ENCODE data around the gene MPHOSPH6.
"Not testable (repeated sequence)": the region's sequence is repeated elsewhere in the genome, so short reads cannot be mapped to it uniquely, and the experiment has no call there.

The MPHOSPH6 gene

DNA sequence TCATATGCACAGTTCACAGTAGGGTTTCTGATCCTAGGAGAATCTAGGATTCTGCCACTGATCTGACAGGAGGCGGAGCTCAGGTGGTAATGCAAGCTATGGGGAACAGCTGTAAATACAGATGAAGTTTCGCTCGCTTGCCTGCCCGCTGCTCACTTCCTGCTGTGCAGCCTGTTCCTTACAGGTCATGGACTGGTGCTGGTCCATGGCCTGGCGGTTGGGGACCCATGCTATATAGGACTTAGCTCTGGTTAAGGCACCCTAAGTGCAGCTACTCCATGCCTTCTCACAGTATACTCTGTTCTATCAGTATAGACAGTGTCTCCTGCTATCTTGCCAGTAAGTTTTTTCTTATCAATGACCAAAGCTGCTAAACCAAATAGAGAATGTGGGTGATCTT is 2.4 kb downstream of the MPHOSPH6 start:
- DNase-seq: no peak

DNA sequence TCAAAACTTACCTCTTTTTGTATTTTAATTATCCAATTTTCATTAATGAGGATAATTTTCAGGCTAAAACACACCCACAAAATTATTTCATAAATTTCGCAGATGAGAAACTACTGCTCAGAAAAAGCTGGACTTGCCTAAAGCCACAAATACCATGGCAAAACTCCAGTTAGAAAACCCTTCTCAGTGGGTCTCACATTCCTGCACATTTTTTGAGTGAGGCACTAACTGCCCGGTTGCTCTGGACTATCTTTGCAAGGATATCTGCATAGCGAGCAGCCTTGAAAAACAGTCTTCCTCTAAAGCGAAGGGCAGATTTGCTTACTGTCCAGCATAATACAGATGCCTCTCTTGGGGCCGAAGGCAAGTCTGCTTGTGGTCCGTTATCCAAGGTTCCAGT is 9.8 kb downstream of the MPHOSPH6 start:
- no peak for DNase-seq

DNA sequence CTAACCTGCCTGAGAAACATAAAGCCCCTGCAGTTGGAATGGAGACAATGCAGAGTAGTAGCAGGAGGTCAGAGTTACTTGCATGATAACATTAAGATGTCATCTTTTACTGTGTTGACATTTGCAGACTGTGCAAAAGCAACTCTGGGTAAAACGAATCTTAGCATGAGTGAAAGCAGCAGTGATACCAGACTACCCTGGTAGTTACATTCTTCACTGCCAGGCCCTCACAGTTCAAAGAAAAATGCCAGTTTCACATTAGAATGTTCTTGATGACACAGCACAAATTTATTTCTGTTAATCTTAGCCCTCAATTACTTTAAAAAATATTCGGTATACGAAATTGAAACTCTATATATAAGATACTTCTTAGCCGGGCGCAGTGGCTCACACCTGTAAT is 12.2 kb downstream of the MPHOSPH6 start:
- DNase-seq: no peak

DNA sequence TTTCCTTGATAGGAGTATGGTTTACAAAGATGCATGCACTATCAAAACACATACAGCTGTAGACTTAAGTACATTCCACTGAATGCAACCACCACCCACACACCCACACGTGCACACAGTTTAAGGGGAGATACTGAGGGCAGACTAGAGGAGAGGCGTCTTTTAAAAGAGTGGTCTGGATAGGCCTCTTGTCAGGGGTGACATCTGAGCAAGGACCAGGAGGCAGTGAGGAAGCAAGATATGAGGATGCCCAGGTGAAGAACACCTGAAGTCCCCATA is 12.6 kb downstream of the MPHOSPH6 start:
- DNase-seq: no peak

DNA sequence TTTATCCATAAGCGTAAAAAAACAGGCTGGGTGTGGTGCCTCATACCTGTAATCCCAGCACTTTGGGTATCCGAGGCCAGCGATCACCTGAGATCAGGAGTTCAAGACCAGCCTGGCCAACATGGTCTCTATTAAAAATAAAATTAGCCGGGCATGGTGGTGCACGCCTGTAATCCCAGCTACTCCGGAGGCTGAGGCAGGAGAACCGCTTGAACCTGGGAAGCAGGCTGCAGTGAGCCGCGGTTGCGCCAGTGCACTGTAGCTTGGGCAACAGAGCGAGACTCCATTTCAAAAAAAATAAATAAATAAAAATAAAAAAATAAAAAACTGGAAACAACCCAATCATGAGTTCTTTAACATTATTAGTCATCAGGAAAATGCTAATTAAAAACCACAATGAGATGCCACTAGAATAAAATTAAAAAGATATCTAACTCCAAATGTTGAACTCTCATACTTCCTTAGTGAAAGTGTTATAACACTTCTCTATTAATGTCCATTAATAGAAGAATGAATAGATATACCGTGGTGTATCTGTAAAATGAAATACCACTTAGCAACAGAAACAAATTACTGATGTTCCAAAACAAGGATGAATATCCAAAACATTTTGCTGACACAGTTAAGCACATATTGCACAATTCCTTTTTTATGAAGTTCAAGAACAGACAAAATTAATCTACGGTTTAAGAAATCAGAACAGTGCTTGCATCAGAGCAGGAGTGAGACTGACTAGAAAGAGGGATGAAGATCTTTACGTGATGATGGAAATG is 13.1 kb downstream of the MPHOSPH6 start:
- no peak for DNase-seq

DNA sequence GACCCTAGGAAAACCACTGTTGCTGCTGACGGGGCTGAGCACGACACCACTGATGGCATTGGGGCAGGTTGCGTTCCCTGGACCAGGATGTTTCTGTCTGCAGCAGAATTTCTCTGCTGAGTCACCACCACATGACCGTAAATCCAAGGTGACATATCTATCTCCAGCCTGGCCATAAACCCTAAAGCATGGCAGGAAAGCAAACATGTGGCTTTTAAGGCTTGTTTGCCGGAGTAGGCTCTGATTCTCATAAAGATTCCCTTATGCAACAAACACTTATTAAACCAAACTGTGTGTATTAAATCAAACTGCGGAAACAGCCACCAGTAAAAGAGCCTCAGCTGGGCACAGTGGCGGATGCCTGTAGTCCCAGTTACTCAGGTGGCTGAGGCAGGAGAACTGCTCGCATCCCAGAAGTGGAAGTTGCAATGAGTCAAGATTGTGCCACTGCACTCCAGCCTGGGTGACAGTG is 17.3 kb downstream of the MPHOSPH6 start:
- no peak for DNase-seq

DNA sequence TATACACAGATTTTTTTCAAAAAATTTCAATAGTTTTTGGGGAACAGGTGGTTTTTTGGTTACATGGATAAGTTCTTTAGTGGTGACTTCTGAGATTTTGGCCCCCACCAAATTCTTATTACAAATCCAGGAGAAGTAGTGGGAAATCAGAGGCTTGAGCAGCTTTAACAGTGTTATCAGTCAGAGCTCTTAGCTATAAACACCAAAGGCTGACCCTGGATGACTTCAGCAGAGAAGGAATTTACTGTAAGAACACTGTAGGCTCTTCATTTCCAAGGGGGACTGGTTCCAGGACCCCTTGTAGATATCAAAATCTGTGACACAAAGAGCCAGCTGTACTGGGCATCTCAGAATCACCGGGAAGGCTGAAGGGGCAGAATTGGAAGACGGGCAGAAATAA is 17.8 kb downstream of the MPHOSPH6 start:
- DNase-seq: no peak

DNA sequence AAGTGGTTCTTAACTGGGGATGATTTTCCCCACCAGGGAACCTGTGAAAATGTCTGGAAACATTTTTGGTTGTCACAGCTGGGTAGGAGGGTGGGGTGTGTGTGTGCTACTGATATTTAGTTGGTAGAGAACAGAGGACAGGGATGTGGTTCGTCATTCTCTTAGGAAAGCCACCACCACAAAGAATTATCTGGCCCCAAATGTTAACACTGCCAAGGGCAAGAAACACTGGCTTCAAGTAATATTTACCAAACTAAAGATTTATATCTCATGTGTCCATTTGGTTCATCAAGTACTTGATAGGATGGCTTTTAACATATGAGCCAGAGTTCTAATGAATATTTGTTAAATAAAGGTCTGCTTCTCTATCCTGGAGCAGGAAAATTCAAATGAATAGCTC is 19.5 kb downstream of the MPHOSPH6 start:
- no peak for DNase-seq

DNA sequence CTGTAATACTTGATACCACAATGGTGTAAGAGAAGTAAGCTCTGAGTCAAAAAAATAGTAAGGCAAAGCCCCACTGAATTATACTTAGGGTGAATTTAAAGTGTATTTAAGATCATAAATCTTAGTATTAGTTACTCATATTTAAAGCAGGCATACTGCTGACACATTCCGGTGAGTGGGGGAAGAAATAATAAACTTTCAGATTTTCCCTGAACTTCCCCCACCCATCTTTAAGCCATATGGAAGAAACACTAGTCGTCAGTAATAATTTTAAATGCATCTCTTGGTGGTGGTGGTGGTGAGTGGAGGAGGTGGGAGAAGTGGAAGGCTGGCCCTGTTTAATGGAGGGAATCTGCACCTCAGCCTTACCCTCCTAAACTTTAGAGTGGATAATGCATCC is 20.5 kb downstream of the MPHOSPH6 start:
- DNase-seq: no peak

DNA sequence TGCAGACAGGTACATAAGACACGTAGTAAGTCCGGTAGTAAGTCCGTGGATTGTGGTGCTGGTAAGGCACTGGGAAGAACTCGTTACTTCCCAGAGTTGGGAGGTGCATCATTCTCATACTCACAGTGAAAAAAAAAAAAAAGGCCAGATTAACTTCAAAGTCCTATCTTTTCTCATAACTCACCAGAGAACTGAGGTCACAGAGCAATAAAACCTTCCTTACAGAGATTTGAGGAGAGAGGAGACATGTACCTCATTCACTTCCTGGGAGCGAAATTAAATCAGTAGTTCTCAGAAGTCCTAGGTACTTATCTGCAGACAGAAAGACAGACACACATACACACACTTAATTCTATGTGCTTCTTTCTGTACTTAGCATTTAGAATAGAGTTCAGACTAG is 22.5 kb downstream of the MPHOSPH6 start:
- DNase-seq: no peak

DNA sequence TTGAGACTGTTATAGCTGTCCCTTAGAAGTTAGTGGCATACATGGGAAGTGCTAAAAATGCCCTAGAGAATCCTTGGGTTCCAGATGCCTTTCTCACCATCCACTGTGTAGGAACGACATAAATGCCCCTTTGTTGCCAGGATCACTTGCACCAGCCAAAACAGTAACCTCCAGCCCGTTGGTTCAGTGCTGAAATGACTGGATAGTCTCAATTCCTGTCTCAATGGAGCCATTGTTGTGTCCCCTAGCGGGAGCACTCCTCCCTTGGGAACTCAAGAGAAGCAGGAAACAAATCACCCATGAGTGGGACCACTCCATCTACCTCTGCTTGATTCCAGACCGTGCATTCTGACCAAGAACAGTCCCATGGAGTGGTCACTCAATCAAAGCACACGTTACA is 23.1 kb downstream of the MPHOSPH6 start:
- no peak for DNase-seq

DNA sequence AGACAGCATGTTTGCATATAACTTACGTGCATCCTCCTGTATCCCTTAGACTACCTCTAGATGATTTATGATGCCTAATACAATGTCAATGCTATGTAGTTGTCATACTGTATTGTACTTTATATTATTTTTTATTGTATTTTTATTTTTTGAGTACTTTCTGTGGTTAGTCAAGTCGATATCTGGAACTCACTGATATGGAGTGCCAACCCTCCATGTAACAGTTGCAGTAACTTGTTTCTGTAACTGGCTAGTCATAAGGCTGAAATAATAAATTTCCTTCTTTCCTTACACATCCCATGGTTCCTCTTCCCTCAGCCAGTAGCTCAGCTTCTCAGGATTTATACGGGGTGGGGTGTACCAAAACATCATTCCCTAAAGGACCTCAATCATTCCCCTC is 23.5 kb downstream of the MPHOSPH6 start:
- no peak for DNase-seq

DNA sequence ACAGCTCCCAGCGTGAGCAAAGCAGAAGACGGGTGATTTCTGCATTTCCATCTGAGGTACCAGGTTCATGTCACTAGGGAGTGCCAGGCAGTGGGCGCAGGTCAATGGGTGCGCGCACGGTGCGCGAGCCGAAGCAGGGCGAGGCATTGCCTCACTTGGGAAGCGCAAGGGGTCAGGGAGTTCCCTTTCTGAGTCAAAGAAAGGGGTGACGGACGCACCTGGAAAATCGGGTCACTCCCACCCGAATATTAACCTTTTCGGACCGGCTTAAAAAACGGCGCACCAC is 30.8 kb downstream of the MPHOSPH6 start:
- not testable (repeated sequence) for DNase-seq

DNA sequence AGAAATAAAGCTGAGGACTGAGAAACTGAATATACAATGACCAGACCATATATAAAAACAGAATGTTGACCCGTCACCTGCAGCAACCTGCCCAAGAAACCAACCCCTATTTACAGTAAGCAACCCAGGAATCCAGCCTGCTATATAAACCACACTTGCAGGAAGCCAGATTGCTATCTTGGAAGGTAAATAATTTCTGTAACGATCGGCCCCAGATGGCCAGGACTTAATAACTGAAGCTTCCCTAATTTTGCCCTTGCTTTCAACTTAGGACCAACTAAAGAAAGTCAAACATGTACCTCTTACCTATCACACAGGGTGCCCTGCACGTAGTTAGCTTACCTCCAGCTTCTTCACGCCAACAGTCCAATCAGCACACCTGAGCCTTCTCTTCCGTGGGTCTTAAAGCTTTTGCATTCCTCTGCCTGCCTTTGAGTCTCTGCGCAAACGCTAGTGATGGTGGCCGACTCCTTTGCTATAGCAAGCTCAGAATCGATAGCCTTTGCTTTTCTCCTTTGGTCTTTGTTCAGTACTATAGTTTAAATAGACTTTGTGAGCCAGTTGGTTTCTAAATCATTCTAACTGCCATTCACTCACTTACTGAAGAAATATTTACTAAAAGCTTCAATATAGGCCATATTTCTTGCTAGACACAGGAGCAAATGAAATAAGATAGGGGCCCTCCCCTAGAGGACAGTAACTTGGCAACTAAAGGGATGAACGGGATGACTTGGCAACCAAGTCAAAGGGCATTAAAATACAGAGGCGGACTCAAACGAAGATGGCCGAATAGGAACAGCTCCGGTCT is 31.3 kb downstream of the MPHOSPH6 start:
- DNase-seq: peak; percentile 10

DNA sequence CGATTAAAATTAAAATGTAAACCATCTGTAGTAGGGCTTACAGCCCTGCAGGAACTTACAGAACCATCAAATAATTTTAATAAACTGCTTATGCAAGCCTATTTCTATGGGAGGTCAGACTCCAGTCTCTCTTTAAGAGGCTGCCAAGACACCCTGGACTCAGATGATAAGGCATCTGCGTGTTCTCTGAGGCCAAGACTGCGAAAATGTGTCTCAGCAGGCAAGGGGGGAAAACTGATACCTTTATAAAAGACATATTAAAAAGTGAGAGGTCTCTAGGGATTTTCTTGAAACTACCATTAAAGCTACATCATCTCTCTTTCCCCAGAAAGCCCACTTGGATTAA is 32.2 kb downstream of the MPHOSPH6 start:
- no peak for DNase-seq

DNA sequence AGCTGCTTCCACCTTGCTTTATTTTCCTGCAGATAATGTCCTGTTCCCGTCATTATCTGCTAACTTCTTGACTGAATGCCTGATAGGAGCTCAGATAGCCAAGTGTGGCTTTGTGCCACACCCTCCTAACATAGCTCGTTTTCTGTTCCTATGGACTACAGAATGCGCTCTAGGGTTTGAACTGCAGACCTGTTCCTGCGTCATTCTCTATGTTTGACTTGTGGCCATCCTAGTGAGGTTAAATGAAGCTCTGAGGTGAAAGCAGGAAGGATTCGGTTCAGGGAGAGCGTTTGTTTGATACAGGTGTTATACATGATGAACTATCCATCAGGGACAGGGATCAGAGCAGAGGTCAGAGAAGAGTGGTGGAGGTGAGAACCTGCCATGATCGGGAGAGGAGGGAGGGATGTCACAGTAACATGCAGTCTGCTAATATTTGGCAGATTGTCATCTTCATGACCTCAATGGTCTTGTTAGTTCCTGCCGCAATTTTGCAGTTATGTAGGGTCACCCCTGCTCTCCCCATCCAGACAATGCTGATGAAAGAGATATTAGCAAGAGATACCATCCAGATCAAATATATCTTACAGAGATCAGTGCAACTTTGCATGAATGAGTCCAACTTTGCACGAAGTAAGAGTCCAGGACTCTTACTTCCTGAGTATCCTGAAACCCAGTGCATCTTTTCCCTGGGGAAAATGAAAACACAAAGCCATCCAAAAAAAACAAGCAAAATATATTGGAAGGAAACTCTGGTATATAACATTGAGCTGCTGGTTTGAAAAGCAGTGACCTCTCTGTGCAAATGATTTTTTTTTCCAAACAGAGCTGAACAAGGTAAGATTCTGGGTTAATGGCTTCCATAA is 32.8 kb downstream of the MPHOSPH6 start:
- no peak for DNase-seq

DNA sequence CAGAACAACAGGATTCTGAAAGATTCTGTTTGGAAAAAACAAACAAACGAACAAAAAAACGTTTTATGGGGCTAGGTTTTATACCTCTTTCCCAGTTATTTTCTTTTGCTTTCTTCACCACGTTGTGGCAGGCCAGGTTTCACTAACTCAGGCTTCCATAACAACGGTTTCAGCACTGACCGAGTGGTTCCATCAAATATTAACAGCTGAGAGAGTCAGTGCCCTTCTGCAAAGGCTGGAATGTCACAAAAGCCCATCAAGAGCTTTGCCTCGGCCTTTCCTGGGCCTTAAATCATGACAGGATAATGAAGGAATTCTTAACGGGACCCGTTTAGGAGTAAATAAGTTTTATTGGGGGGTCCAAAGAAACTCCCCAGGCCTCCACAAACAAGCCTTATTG is 34.2 kb downstream of the MPHOSPH6 start:
- no peak for DNase-seq

DNA sequence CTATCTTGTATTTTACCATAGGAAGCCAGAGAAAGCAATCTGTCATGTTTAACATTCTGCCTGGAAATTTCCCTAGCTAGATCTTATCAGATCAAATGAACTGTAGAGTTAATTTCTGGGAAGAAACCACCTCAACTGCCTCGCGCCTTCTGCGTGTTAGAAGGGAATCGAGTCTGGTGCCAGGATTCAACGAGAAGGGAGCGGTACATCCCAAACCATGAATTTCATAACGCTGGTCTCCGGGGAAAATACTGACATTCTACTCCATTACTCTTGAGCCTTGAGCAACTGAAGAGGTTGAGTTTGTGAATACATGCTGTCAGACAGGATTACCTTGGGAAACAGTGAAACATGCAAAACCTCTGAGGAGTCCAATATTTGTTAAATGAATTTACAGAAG is 35.2 kb downstream of the MPHOSPH6 start:
- no peak for DNase-seq

DNA sequence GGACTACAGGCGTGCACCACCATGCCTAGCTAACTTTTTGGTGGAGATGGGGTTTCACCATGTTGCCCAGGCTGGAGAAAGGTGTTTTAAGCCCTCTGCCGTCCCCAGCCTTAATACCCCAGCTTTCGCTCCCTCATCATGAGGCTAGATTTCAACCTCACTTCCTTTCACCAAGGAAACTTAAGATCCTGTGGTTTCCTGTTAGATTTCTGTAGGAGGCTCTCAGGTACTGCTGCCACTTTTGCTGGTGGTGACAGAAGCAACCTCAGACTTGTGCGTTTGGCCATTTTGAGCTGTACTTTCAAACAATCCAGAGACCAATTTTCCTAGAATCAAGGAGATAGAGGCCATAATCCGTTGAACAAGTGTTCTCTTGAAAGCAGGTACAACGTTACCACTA is 36.2 kb downstream of the MPHOSPH6 start:
- no peak for DNase-seq

DNA sequence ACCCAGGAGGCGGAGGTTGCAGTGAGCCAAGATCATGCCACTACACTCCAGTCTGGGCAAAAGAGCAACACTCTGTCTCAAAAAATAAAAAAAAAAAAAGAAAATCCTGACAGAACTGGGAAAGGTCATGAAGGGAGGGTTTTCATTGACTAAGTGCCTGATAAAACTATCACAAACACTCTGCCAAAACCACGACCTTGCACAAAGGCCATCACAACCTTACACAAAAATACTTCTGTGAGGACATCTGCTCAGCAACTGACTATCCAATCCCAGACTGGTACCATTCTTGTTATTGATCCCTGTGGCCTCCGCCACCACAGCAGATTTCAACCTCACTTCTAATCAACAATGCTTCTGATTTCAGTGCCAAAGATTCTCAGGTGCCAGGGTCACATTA is 40.1 kb downstream of the MPHOSPH6 start:
- no peak for DNase-seq

DNA sequence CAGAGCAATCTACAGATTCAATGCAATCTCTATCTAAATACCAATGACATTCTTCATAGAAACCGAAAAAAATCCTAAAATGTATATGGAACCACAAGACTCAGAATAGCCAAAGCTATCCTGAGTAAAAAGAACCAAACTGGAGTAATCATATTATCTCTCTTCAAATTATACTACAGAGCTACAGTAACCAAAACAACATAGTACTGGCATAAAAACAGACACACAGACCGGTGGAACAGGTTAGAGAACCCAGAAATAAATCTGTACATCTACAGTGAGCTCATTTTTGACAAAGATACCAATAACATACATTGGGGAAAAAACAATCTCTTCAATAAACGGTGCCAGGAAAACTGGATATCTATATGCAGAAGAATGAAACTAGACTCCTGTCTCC is 45.4 kb downstream of the MPHOSPH6 start:
- DNase-seq: no peak

DNA sequence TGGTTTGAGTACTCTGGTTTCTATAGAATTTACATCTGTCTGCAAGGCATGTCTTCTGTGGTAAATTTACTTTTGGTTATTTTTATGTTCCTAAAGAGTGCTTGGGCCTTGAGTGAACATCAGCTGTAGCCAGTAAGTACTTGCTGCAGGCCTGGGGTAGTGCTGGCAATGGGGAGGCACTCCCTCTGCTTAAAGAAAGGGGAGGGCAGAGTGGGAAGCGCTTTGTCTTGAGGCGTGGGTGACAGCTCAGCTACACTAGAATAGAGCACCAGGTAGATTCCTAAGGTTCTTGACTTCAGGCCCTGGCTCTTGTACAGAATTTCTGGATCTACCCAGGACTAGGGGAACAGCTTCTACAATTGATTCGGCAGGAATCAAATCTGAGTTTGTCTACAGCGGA is 50.6 kb downstream of the MPHOSPH6 start:
- no peak for DNase-seq

DNA sequence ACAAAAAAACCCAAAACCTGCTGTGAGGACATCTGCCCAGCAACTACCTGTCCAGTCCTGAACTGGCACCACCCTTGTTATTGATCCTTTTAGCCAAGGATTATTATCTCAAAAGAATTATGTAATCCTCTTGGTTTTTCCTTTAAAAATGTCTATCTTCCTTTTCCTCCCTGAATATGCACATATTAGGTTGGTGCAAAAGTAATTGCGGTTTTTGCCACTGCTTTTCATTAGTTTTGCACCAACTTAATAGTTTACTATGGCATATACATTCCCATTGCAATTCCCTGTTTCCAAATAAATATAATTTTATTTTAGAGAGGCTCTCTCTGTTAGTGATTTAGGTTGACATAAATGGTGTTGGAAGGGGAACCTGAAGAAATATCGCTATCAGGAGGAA is 51.3 kb downstream of the MPHOSPH6 start:
- DNase-seq: no peak

DNA sequence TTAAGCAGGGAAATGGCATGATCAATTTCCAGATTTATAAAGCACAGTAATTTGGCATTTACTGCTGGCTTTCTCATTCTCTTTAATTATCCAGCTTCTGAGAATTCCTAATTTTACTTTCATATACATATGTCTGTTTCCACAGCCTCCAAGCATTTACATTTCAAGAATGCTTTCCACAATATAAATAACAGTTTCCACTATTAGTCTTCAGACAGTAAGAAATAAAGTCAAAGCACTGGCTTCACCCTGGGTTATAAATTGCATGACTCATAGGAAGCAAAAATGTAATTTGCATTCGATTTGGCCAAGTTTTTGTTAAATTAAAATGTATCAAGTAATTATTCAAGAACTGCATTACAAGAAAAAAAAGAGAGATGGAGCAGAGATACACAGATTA is 53.5 kb downstream of the MPHOSPH6 start:
- DNase-seq: no peak

All from NCI-H526 treated with DMSO at 0.1 percent for 48 hours (cell line).